ENCODE data around the gene SENP1.

The SENP1 gene

DNA sequence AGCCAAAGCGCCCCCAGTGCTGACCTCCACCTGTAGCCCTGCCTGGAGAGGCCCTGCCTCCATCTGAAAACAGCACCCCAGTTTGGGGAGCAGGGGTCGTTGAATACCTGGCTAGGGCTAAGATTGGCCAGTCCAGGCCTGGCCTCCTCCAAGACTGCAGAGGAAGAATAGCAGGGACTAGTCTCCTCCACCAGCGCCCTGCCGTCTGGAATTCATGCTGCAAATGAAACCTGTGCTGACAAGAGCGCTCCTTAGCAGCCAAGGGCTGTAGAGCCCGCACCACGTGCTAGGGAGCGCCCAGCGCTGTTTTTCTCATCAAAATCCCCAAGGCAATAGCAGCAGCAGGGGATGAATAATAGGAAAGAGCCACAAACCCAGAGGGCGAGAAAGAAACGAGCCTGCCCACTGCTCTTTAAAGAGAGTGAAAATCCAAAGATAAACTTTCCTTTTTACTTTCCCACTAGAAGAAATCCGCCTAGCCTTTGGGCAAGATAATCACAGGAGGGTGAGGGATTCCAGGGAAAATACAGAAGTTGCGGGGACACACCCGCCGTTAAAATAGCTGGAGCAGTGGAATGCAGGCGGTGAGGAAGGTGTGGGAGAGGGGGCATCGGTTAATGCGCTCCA is 104.9 kb downstream of the SENP1 start:
- Histone ChIP-seq H3K27me3 (ENCODE audit: control insufficient read depth, insufficient read depth, low read length) (peaks cover 95% of the 10 kb centered on the region), H3K4me1 (ENCODE audit: control insufficient read depth, insufficient read depth, low read length) (peaks cover 9% of the 10 kb centered on the region), H3K9ac (ENCODE audit: low read depth, low read length) (no peak overlapping the region), H3K4me3 (ENCODE audit: low read depth, low read length) (peak overlapping the region; percentile 66), H3K36me3 (ENCODE audit: control insufficient read depth, insufficient read depth, low read length) (no peaks in the 10 kb centered on the region), H3K9me3 (ENCODE audit: control insufficient read depth, insufficient read depth, low read length) (no peaks in the 10 kb centered on the region)

DNA sequence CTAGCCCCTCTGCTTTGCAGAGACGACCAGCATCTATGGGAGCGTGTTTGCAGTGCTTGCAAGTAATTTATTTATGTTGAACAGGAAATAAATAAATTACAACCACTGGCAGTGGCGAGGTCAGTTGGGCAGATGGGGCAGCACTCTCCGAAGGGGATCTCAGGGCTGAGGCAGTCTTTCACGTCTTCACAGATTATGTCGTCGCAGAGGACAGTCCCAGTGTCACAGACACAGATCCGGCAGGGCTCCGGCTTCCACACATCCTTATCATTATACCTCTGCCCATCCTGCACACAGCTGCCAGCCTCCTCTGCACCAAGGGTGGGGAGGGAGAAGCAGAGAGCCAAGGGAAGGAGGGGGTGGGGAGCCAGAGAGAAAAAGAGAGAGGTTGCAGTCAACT is 106.1 kb downstream of the SENP1 start:
- Histone ChIP-seq H3K4me3 (ENCODE audit: low read depth, low read length) (no peak overlapping the region), H3K4me1 (ENCODE audit: control insufficient read depth, insufficient read depth, low read length) (peaks cover 9% of the 10 kb centered on the region), H3K27me3 (ENCODE audit: control insufficient read depth, insufficient read depth, low read length) (peaks cover 95% of the 10 kb centered on the region), H3K36me3 (ENCODE audit: control insufficient read depth, insufficient read depth, low read length) (no peaks in the 10 kb centered on the region), H3K9me3 (ENCODE audit: control insufficient read depth, insufficient read depth, low read length) (no peaks in the 10 kb centered on the region), H3K9ac (ENCODE audit: low read depth, low read length) (no peak overlapping the region)

DNA sequence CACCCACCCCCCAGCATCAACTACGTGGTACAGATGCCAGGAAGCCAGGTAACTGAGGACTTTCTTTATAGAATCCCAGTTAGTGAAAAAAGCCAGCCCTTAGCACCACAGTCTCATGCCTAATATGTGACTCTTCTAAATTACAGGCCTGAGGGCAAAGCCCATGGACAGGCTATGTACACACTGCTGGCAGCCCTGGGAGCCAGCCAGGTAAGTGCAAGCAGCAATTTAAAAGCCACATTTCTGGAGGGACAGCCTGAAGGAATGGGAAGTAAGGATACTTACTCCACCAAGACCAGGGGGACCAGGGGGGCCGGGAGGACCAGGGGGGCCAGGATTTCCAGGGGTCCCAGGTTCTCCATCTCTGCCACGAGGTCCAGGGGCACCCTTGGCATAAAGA is 108.6 kb downstream of the SENP1 start:
- H3K9ac ChIP-seq (ENCODE audit: low read depth, low read length), result no peak overlapping the region
- H3K4me3 ChIP-seq (ENCODE audit: low read depth, low read length), result no peak overlapping the region
- H3K9me3 ChIP-seq (ENCODE audit: control insufficient read depth, insufficient read depth, low read length), result no peaks in the 10 kb centered on the region
- peaks cover 4% of the 10 kb centered on the region for H3K4me1 ChIP-seq (ENCODE audit: control insufficient read depth, insufficient read depth, low read length)
- peaks cover 100% of the 10 kb centered on the region for H3K27me3 ChIP-seq (ENCODE audit: control insufficient read depth, insufficient read depth, low read length)
- no peaks in the 10 kb centered on the region for H3K36me3 ChIP-seq (ENCODE audit: control insufficient read depth, insufficient read depth, low read length)

DNA sequence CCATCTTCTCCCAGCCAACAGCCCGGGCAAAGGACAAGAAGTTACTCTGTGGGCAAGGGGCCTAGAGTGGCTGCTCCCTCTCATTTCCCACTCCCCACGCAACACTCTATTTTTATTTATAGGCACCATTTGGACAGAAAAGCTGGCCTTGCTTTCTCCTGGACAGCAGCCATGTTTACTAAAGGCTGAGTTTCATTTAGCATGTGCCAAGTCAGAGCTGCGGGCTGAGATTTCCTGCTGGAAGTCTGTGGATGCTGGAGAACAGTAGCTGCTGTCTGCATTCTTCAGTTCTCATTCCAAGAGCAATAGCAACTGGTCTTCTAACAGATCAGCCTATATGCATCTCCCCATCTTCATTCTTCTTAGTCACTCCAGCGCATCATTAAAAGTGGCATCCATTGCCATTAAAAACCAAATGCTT is 109.9 kb downstream of the SENP1 start:
- Histone ChIP-seq H3K4me3 (ENCODE audit: low read depth, low read length) (no peak overlapping the region), H3K36me3 (ENCODE audit: control insufficient read depth, insufficient read depth, low read length) (no peaks in the 10 kb centered on the region), H3K9me3 (ENCODE audit: control insufficient read depth, insufficient read depth, low read length) (no peaks in the 10 kb centered on the region), H3K9ac (ENCODE audit: low read depth, low read length) (no peak overlapping the region), H3K4me1 (ENCODE audit: control insufficient read depth, insufficient read depth, low read length) (peaks cover 4% of the 10 kb centered on the region), H3K27me3 (ENCODE audit: control insufficient read depth, insufficient read depth, low read length) (peaks cover 98% of the 10 kb centered on the region)

DNA sequence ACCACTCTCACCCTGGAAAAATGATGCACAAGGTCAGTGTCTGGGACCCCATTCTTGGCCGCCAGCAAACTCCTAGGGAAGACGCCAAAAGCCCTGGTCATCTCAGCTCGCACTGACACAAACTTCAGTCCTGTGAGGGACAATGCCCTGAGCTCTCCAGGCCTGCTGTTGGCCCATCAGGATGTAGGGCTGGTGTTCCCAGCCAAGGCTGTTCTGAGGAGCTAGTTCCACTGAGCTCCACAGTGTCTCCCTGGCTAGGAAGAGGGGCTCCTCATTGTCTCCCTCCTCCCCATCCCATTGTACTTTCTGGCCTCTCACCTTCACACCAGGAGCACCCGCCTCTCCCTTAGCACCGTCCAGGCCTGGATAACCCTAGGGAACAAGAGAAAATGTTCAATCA is 112.4 kb downstream of the SENP1 start:
- Histone ChIP-seq H3K27me3 (ENCODE audit: control insufficient read depth, insufficient read depth, low read length) (peaks cover 92% of the 10 kb centered on the region), H3K4me3 (ENCODE audit: low read depth, low read length) (no peak overlapping the region), H3K4me1 (ENCODE audit: control insufficient read depth, insufficient read depth, low read length) (no peaks in the 10 kb centered on the region), H3K9ac (ENCODE audit: low read depth, low read length) (no peak overlapping the region), H3K9me3 (ENCODE audit: control insufficient read depth, insufficient read depth, low read length) (no peaks in the 10 kb centered on the region), H3K36me3 (ENCODE audit: control insufficient read depth, insufficient read depth, low read length) (no peaks in the 10 kb centered on the region)

All from iPS-15b (cell line).